Spleen (tissue), 11 donors: Measurements from ENCODE around the gene APCDD1L. TPM values are rescaled to one million over a fixed set of nuclear protein-coding genes. Genes with fewer than 3 reads are reported as not detected.

ENCODE experiments used
- DNase-seq: peaks from one replicate; pipeline ENCODE4 v3.0.0-alpha.2; 2020
- H3K27ac ChIP-seq, 8 donors: fragments of 200-600 bp; sonication (generic) in 7 of 8; 1 replicate in 4 of 8; 2 replicates in 4 of 8; pipeline versions ENCODE4 v1.5.0 to v1.8.0; 2016 to 2021; ENCODE audit warnings: inconsistent platforms in 4 of 8, mild to moderate bottlenecking in 4 of 8, moderate library complexity in 1 of 8
- H3K27me3 ChIP-seq, 7 donors: fragments of 200-600 bp; sonication (generic) in 6 of 7; replicated peaks in 1 of 7; 1 replicate in 4 of 7; 2 replicates in 3 of 7; pipeline versions ENCODE4 v1.5.0 to v1.8.0; 2016 to 2021; ENCODE audit warnings: inconsistent platforms in 3 of 7, mild to moderate bottlenecking in 1 of 7
- H3K36me3 ChIP-seq, 6 donors: fragments of 200-600 bp; sonication (generic) in 5 of 6; 1 replicate in 4 of 6; 2 replicates in 2 of 6; pipeline versions ENCODE4 v1.5.0 to v1.8.0; 2016 to 2021; ENCODE audit warnings: inconsistent platforms in 2 of 6
- H3K4me1 ChIP-seq, 6 donors: fragments of 200-600 bp; sonication (generic) in 5 of 6; 1 replicate in 3 of 6; 2 replicates in 3 of 6; pipeline versions ENCODE4 v1.5.0 to v1.8.0; 2016 to 2021; ENCODE audit warnings: inconsistent platforms in 3 of 6
- H3K4me3 ChIP-seq, 8 donors: fragments of 200-600 bp; sonication (generic) in 7 of 8; 1 replicate in 4 of 8; 2 replicates in 4 of 8; pipeline versions ENCODE4 v1.5.0 to v1.8.0; 2016 to 2021; ENCODE audit warnings: inconsistent platforms in 4 of 8, mild to moderate bottlenecking in 4 of 8, moderate library complexity in 2 of 8
- H3K9me3 ChIP-seq, 8 donors: fragments of 200-600 bp; sonication (generic) in 7 of 8; 1 replicate in 4 of 8; 2 replicates in 4 of 8; pipeline versions ENCODE4 v1.5.0 to v1.8.0; 2016 to 2021; ENCODE audit warnings: inconsistent platforms in 4 of 8
- POLR2A ChIP-seq, 3 donors: fragments of 450-650 bp; IDR thresholded peaks; one replicate each; pipeline ENCODE4 v1.5.1; 2017; ENCODE audit warnings: antibody characterized with exemption in 3 of 3, mild to moderate bottlenecking in 1 of 3
- POLR2AphosphoS5 ChIP-seq, 3 donors: sonication (generic); formaldehyde crosslinking; IDR thresholded peaks; one replicate each; pipeline ENCODE4 v1.5.1; 2017; ENCODE audit warnings: antibody characterized with exemption in 3 of 3
- WGBS, 5 donors: extraction: QIAGEN DNeasy Blood & Tissue Kit in 3 of 5; methylation state at CpG; one replicate each; pipeline versions ENCODE4 v1.1.5 to v1.1.7; 2013 to 2018; 5-methylcytosine and 5-hydroxymethylcytosine counted together
- intact Hi-C: fragments of 100-400 bp; cut with DNase I; formaldehyde crosslinking; loops from one replicate; pipeline ENCODE4 v1.15.0; 2023; ENCODE audit warnings: low total_unique reads
- polyA plus RNA-seq, 3 donors: library from polyadenylated mRNA; stranded (reverse); fragments of 200-250 nt; gene quantifications; one replicate each; pipeline ENCODE4 v1.2.1, GENCODE V29; 2013
- total RNA-seq, 7 donors: library from RNA; depleted of rRNA in 3 of 7; stranded (reverse); fragments of >200 nt in 3 of 7; fragmentation: NEBNext Ultra II Directional in 4 of 7; extraction: Animal tissue kit (Norgen Biotek cat#: 25700) in 4 of 7; gene quantifications; one replicate each; pipeline versions ENCODE4 v1.1.0 to v1.2.1, GENCODE V29; 2016 to 2021
- TF ChIP-seq, protein P1 (sequence below), 11 experiments: fragments of 200-600 bp in 7 of 11; fragments of 450-650 bp in 4 of 11; sonication (generic) in 4 of 11; IDR thresholded peaks in 8 of 11; conservative IDR thresholded peaks in 3 of 11; 1 replicate in 7 of 11; 2 replicates in 4 of 11; pipeline versions ENCODE4 v1.4.0 to v1.8.0; 2016 to 2021; ENCODE audit warnings: antibody characterized with exemption in 11 of 11, inconsistent platforms in 4 of 11, mild to moderate bottlenecking in 1 of 11
- donor health status: healthy with polysubstance abuse.
- donor health status: DM: no; HTN: no; CAD: no; lungs with moderate emphysema.
- donor health status: DM: no; HTN: no; CAD: no.
- donor health status: Bipolar disorder and iron deficiency.
- donor health status: healthy.
- donor health status: DM: no; HTN: no; CAD: no.
- donor health status: DM: yes; HTN: yes; CAD: no.

Gene APCDD1L
- total and polyA plus RNA-seq, 10 donors = 0.03 to 0.50 TPM; not detected in 8

DNA sequence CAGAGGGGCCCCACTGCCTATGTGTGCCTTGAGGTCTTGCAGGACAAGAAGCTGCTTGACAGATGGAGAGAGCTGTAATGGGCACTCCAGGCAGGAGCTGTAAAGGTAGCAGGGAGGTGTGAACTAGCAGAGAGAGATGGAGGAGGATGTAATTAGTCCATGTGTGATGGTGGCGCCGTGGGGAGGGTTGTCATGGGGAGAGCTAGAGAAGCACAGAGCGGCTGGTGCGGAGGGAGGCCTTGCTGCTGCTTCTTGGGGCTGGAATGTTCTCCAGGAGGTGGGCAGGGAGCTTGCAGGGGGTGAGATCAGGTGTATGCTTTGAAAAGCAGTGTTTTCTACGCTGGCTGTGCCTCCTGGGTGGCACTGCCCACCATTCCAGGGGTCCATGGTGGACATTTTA lies 32.1 kb downstream of the APCDD1L start:
- Histone ChIP-seq H3K4me1 (no peaks in the 10 kb centered on the region), H3K27me3 (peaks cover 0 to 12% (median 0%) of the 10 kb centered on the region in 7 donors), H3K4me3 (no peak overlapping the region), H3K36me3 (no peaks in the 10 kb centered on the region), H3K9me3 (peaks cover 0 to 49% (median 36%) of the 10 kb centered on the region in 8 donors), H3K27ac (no peak overlapping the region)
- WGBS, 5 donors = 66 to 82% (median 78%) methylated on average over 5 of the region's 5 CpGs
- intact Hi-C loops = no loop called here
- TF ChIP-seq POLR2AphosphoS5 (IDR thresholded peaks at IDR 0.05) = no peak
- TF ChIP-seq, protein P1, sequence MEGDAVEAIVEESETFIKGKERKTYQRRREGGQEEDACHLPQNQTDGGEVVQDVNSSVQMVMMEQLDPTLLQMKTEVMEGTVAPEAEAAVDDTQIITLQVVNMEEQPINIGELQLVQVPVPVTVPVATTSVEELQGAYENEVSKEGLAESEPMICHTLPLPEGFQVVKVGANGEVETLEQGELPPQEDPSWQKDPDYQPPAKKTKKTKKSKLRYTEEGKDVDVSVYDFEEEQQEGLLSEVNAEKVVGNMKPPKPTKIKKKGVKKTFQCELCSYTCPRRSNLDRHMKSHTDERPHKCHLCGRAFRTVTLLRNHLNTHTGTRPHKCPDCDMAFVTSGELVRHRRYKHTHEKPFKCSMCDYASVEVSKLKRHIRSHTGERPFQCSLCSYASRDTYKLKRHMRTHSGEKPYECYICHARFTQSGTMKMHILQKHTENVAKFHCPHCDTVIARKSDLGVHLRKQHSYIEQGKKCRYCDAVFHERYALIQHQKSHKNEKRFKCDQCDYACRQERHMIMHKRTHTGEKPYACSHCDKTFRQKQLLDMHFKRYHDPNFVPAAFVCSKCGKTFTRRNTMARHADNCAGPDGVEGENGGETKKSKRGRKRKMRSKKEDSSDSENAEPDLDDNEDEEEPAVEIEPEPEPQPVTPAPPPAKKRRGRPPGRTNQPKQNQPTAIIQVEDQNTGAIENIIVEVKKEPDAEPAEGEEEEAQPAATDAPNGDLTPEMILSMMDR (IDR thresholded peaks at IDR 0.05 in 8 of 11, conservative IDR thresholded peaks at IDR 0.05 in 3 of 11) = no peak
- TF ChIP-seq POLR2A (IDR thresholded peaks at IDR 0.05) = no peak
- no peak for DNase-seq

DNA sequence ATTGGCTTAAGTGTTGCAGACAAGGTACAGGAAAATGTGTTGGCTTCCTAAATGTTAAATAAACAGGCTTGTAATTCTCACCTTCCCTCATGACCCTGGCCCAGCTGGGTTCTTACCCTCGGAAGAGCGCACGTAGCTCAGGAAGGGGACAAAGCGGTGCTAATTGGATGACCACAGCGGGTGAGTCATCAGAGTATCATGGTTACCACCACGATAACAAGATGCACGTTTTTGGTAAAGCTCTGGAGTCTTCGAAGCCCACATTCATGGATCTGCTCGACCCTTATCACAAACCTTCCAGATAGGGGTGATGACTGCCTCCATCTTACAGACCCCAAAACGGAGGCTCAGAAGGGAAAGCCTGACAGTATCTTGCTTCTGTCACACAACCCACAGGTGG lies 32.8 kb downstream of the APCDD1L start:
- intact Hi-C loops = no loop called here
- Histone ChIP-seq H3K4me1 (no peaks in the 10 kb centered on the region), H3K27me3 (peaks cover 0 to 10% (median 0%) of the 10 kb centered on the region in 7 donors), H3K36me3 (no peaks in the 10 kb centered on the region), H3K9me3 (peaks cover 0 to 49% (median 41%) of the 10 kb centered on the region in 8 donors), H3K27ac (no peak overlapping the region), H3K4me3 (no peak overlapping the region)
- no peak for TF ChIP-seq POLR2AphosphoS5 (IDR thresholded peaks at IDR 0.05)
- TF ChIP-seq POLR2A (IDR thresholded peaks at IDR 0.05) = no peak
- TF ChIP-seq, protein P1 (IDR thresholded peaks at IDR 0.05 in 8 of 11, conservative IDR thresholded peaks at IDR 0.05 in 3 of 11) = no peak
- DNase-seq = no peak
- 75 to 85% (median 78%) methylated on average over 10 of the region's 10 CpGs for WGBS, 5 donors

DNA sequence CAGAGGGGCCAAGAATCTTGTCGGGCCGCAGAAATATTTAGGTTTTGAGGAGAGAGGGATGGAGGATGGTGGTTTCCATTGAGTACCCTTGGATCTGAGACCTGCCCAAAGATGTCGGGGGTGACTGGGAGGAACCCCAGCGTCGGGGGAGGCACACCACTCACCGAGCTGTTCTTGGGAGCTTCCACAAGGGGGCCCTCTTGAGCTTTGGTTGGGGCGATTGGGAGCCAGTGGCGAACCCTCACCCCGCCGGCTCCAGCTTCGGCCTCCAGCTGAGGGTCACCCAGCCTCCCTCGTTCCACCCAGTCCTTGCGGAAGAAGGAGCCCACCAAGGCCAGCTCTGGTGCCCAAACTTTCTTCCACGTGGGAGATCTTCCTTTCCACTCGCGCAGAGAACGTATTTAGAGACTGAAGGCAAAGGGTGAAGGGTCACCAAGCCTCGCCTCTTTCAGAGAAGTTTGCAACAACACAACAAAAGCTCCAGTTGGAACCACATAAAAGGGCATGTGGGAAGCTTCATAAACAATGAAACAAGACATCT lies 33.6 kb downstream of the APCDD1L start:
- 22 to 32% (median 28%) methylated on average over 18 of the region's 18 CpGs for WGBS, 5 donors
- Histone ChIP-seq H3K9me3 (peaks cover 0 to 44% (median 36%) of the 10 kb centered on the region in 8 donors), H3K27ac (no peak overlapping the region), H3K27me3 (peaks cover 0 to 10% (median 0%) of the 10 kb centered on the region in 7 donors), H3K4me1 (no peaks in the 10 kb centered on the region), H3K4me3 (no peak overlapping the region), H3K36me3 (no peaks in the 10 kb centered on the region)
- no peak for DNase-seq
- TF ChIP-seq POLR2A (IDR thresholded peaks at IDR 0.05) (no peak), POLR2AphosphoS5 (IDR thresholded peaks at IDR 0.05) (no peak)
- TF ChIP-seq, protein P1 (IDR thresholded peaks at IDR 0.05 in 8 of 11, conservative IDR thresholded peaks at IDR 0.05 in 3 of 11) = peak in 8 of 11 experiments; percentile 17 to 68 (median 44)
- intact Hi-C loops = no loop called here

DNA sequence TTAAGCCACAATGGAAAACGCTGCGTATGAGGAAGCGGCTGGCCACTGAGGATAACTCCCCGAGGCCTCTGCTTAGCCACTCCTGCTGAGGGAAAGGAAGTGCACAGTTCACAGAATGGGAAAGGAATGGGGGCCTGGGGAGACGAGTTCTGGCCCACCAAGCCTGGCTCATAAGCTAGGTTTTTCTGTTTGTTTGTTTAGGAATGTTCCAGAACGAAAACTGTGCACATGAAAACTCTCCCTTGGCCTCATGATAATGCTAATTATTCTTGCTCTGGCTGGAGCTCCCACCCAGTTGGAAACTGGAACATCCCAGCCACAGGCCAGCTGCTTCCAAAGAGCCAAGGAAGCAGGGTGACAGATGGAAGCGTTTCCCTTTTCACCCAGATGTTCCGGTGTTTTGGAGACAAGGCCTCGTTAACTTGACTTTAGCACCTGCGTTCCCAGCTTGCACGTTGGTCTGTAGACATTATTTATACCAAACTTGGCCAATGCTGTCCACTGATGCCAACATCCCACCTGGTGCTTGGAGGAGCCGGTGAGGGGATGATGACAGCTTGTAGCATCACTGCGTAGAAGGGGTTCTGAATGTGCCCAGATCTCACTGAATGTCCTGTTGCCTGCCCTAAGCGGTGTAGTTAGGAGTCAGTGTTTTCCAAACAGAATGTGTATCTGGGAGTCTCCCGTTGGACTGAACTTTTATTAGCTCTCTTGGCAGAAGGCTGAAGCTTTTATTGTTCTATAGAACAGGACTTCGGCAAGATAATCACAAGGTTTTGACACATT lies 34.5 kb downstream of the APCDD1L start:
- WGBS, 5 donors = 77 to 85% (median 80%) methylated on average over 16 of the region's 16 CpGs
- no peak overlapping the region for H3K4me3 ChIP-seq
- peaks cover 0 to 36% (median 27%) of the 10 kb centered on the region in 8 donors for H3K9me3 ChIP-seq
- no peaks in the 10 kb centered on the region for H3K36me3 ChIP-seq
- intact Hi-C loops = no loop called here
- H3K27me3 ChIP-seq = peaks cover 0 to 10% (median 0%) of the 10 kb centered on the region in 7 donors
- DNase-seq = no peak
- no peaks in the 10 kb centered on the region for H3K4me1 ChIP-seq
- TF ChIP-seq, protein P1 (IDR thresholded peaks at IDR 0.05 in 8 of 11, conservative IDR thresholded peaks at IDR 0.05 in 3 of 11) = no peak
- TF ChIP-seq POLR2AphosphoS5 (IDR thresholded peaks at IDR 0.05) (no peak), POLR2A (IDR thresholded peaks at IDR 0.05) (no peak)
- no peak overlapping the region for H3K27ac ChIP-seq
